A549 (cell line): ENCODE data around the gene CREB3L1. TPM values are rescaled to one million over a fixed set of nuclear protein-coding genes. Genes with fewer than 3 reads are reported as not detected.

Source experiments
- ATAC-seq, 2 experiments: fragments of 200-7000 bp in 1 of 2; fragments of >200 bp in 1 of 2; cut with Nextera tagmentation in 1 of 2; cut with Tn5 transposase in 1 of 2; 3 replicates each; pipeline versions ENCODE4 v1.8.0 to v1.9.1; 2018 to 2020; ENCODE audit warnings: mild to moderate bottlenecking in 1 of 2, moderate library complexity in 1 of 2
- CTCF ChIA-PET: fragments of 300-600 bp; sonication (Branson Sonifier 250); formaldehyde crosslinking; extraction: SDS; loops from one replicate; lab custom pipeline; 2021; ENCODE audit warnings: antibody characterized with exemption, inconsistent platforms; lab: Yijun Ruan, JAX
- POLR2A ChIA-PET: fragments of 350-600 bp; formaldehyde crosslinking; extraction: SDS; loops from one replicate; lab custom pipeline; 2021; ENCODE audit warnings: antibody characterized with exemption, inconsistent platforms; lab: Yijun Ruan, JAX
- DNase-seq, 2 experiments: peaks; one replicate each; pipeline versions ENCODE4 v3.0.0 to v3.0.0-alpha.2; 2011 to 2016; ENCODE audit warnings: low read depth in 1 of 2, low spot score in 1 of 2
- FAIRE-seq: peaks from 2 replicates; lab custom pipeline; 2011; peaks lifted over from hg19 to GRCh38; lab: Jason Lieb, UNC
- H3K27ac ChIP-seq, 2 experiments: fragments of >200 bp; sonication (Bioruptor Twin); formaldehyde crosslinking; 3 replicates each; pipeline ENCODE4 v1.5.1; 2016 to 2017
- H3K4me1 ChIP-seq: fragments of >200 bp; sonication (Bioruptor Twin); formaldehyde crosslinking; 3 replicates; pipeline ENCODE4 v1.6.1; 2016
- H3K4me2 ChIP-seq: fragments of >200 bp; sonication (Bioruptor Twin); formaldehyde crosslinking; 3 replicates; pipeline ENCODE4 v1.6.1; 2016
- H3K4me3 ChIP-seq: fragments of >200 bp; sonication (Bioruptor Twin); formaldehyde crosslinking; 3 replicates; pipeline ENCODE4 v1.5.1; 2016
- H3K9me3 ChIP-seq: fragments of >200 bp; sonication (Bioruptor Twin); formaldehyde crosslinking; 3 replicates; pipeline ENCODE4 v1.6.1; 2016
- BHLHE40 ChIP-seq: IDR thresholded peaks from 2 replicates; pipeline ENCODE4 v1.6.1; 2012; ENCODE audit warnings: low read depth, low read length, inconsistent platforms
- CBX2 ChIP-seq: fragments of 200-600 bp; sonication (generic); IDR thresholded peaks from 2 replicates; pipeline ENCODE4 v1.6.1; 2016; ENCODE audit warnings: low read depth, mild to moderate bottlenecking, borderline replicate concordance
- CHD2 ChIP-seq: fragments of 150-350 bp; IDR thresholded peaks from 2 replicates; pipeline ENCODE4 v1.6.1; 2014; ENCODE audit warnings: low read length; ENCODE audit not compliant: partially characterized antibody
- EHMT2 ChIP-seq: fragments of 200-600 bp; sonication (generic); IDR thresholded peaks from 2 replicates; pipeline ENCODE4 v1.6.1; 2016; ENCODE audit warnings: antibody characterized with exemption, low read depth, mild to moderate bottlenecking, moderate library complexity
- EP300 ChIP-seq, 2 experiments: fragments of >200 bp; sonication (Bioruptor Twin); formaldehyde crosslinking; IDR thresholded peaks; 2 replicates in 1 of 2; 3 replicates in 1 of 2; pipeline ENCODE4 v1.6.1; 2016 to 2017
- ESRRA ChIP-seq: fragments of 150-350 bp; IDR thresholded peaks from 2 replicates; pipeline ENCODE4 v1.6.1; 2014; ENCODE audit warnings: mild to moderate bottlenecking, low read length, borderline replicate concordance
- FOSL2 ChIP-seq, 2 experiments: fragments of 450-650 bp in 1 of 2; fragments of >200 bp in 1 of 2; sonication (Bioruptor Twin) in 1 of 2; formaldehyde crosslinking; IDR thresholded peaks; 2 replicates each; pipeline versions ENCODE4 v1.5.0 to v1.6.1; 2016 to 2020; ENCODE audit warnings: mild to moderate bottlenecking in 1 of 2, moderate library complexity in 1 of 2
- GATA3 ChIP-seq: IDR thresholded peaks from 2 replicates; pipeline ENCODE4 v1.6.1; 2012; ENCODE audit warnings: borderline replicate concordance
- HEYL ChIP-seq: fragments of 250-450 bp; sonication (Bioruptor Pico); IDR thresholded peaks from 2 replicates; pipeline ENCODE4 v1.8.0; 2021; ENCODE audit warnings: mild to moderate bottlenecking, moderate library complexity
- HOXA7 ChIP-seq: fragments of 250-450 bp; sonication (Bioruptor Pico); IDR thresholded peaks from 2 replicates; pipeline ENCODE4 v1.5.0; 2020; ENCODE audit warnings: mild to moderate bottlenecking, moderate library complexity
- HOXB13 ChIP-seq: fragments of 250-450 bp; sonication (Bioruptor Pico); IDR thresholded peaks from 2 replicates; pipeline ENCODE4 v1.5.0; 2020; ENCODE audit warnings: low read depth, mild to moderate bottlenecking, moderate library complexity
- MAX ChIP-seq: IDR thresholded peaks from 2 replicates; pipeline ENCODE4 v1.6.1; 2012
- MAZ ChIP-seq: fragments of 150-350 bp; IDR thresholded peaks from 2 replicates; pipeline ENCODE4 v1.6.1; 2014; ENCODE audit warnings: antibody characterized with exemption, low read depth, low read length, borderline replicate concordance
- NPAS2 ChIP-seq: fragments of 250-450 bp; sonication (Bioruptor Pico); IDR thresholded peaks from 2 replicates; pipeline ENCODE4 v1.8.0; 2022; ENCODE audit warnings: mild to moderate bottlenecking, moderate library complexity, borderline replicate concordance
- NR3C1 ChIP-seq: fragments of >200 bp; sonication (Bioruptor Twin); formaldehyde crosslinking; IDR thresholded peaks from 3 replicates; pipeline ENCODE4 v1.6.1; 2017
- PBX3 ChIP-seq: IDR thresholded peaks from 2 replicates; pipeline ENCODE4 v1.6.1; 2012
- POLR2A ChIP-seq: IDR thresholded peaks from 2 replicates; pipeline ENCODE4 v1.6.1; 2012; ENCODE audit warnings: mild to moderate bottlenecking, low read length
- RAD21 ChIP-seq, 2 experiments: fragments of >200 bp in 1 of 2; sonication (Bioruptor Twin) in 1 of 2; formaldehyde crosslinking in 1 of 2; IDR thresholded peaks in 1 of 2; conservative IDR thresholded peaks in 1 of 2; 2 replicates in 1 of 2; 3 replicates in 1 of 2; pipeline ENCODE4 v1.6.1; 2012 to 2018; ENCODE audit warnings: inconsistent platforms in 1 of 2
- RARB ChIP-seq: fragments of 250-450 bp; sonication (Bioruptor Pico); IDR thresholded peaks from 2 replicates; pipeline ENCODE4 v1.8.0; 2021; ENCODE audit warnings: mild to moderate bottlenecking, moderate library complexity
- RFX5 ChIP-seq: fragments of 450-650 bp; IDR thresholded peaks from 2 replicates; pipeline ENCODE4 v1.7.1; 2014; ENCODE audit warnings: antibody characterized with exemption, mild to moderate bottlenecking, moderate library complexity
- SREBF2 ChIP-seq: fragments of 450-650 bp; IDR thresholded peaks from 2 replicates; pipeline ENCODE4 v1.6.1; 2014; ENCODE audit warnings: mild to moderate bottlenecking, moderate library complexity
- USF2 ChIP-seq: fragments of 450-650 bp; IDR thresholded peaks from 2 replicates; pipeline ENCODE4 v1.6.1; 2014; ENCODE audit warnings: antibody characterized with exemption
- ZC3H11A ChIP-seq: fragments of 450-650 bp; IDR thresholded peaks from 2 replicates; pipeline ENCODE4 v1.6.1; 2014; ENCODE audit warnings: antibody characterized with exemption, mild to moderate bottlenecking
- ZFP36 ChIP-seq: fragments of 450-650 bp; IDR thresholded peaks from 2 replicates; pipeline ENCODE4 v1.6.1; 2014; ENCODE audit warnings: borderline replicate concordance; ENCODE audit not compliant: partially characterized antibody
- ZNF302 ChIP-seq: fragments of 250-450 bp; sonication (Bioruptor Pico); IDR thresholded peaks from 2 replicates; pipeline ENCODE4 v1.9.0; 2021; ENCODE audit warnings: inconsistent platforms, mild to moderate bottlenecking, moderate library complexity
- WGBS: methylation state at CpG from one replicate; pipeline ENCODE4 v1.1.6; 2017; ENCODE audit errors: missing lambda C conversion rate; 5-methylcytosine and 5-hydroxymethylcytosine counted together
- polyA plus RNA-seq, 4 experiments: library from polyadenylated mRNA; depleted of rRNA in 3 of 4; stranded (reverse); fragments of >200 nt; fragmentation: RNase III in 1 of 4; extraction: RNeasy Plus Mini Kit Qiagen cat#74134 plus additional on column Dnase treatment in 1 of 4; gene quantifications; 2 replicates in 3 of 4; 3 replicates in 1 of 4; pipeline ENCODE4 v1.2.3, GENCODE V29; 2011 to 2017
- TF ChIP-seq, protein P1 (sequence below): fragments of >200 bp; sonication (Bioruptor Twin); formaldehyde crosslinking; IDR thresholded peaks from 3 replicates; pipeline ENCODE4 v1.5.1; 2016
- TF ChIP-seq, protein P2 (sequence below): fragments of 150-350 bp; IDR thresholded peaks from 2 replicates; pipeline ENCODE4 v1.6.1; 2014; ENCODE audit warnings: low read depth, mild to moderate bottlenecking, low read length

The CREB3L1 gene
- polyA plus RNA-seq, 2 of the 4 experiments (the other 2 are of a cell fraction) = 0.61 to 2.3 TPM

- DNase-seq (no peak), FAIRE-seq (no peak), ATAC-seq (0 out of 6 replicates have a peak, but pooled peaks of 1 of the 2 experiments have one; percentile 11)
- POLR2A ChIA-PET = no interaction called here
- H3K4me1 ChIP-seq = peaks cover 14% of the 10 kb centered on the region
- no peak overlapping the region for H3K4me3 ChIP-seq
- H3K9me3 ChIP-seq = no peaks in the 10 kb centered on the region
- H3K4me2 ChIP-seq = no peak overlapping the region
- WGBS = 78% methylated on average over 2 of the region's 2 CpGs
- TF ChIP-seq HOXB13 (no peak), FOSL2 (IDR thresholded peaks at IDR 0.05) (no peak), FOSL2 (CRISPR knock-in tag; IDR thresholded peaks at IDR 0.05) (no peak), EHMT2 (no peak), HOXA7 (no peak), SREBF2 (no peak), PBX3 (no peak), RARB (CRISPR knock-in tag) (no peak), ZNF302 (CRISPR knock-in tag) (no peak), MAX (no peak), RFX5 (no peak), CBX2 (no peak), ZC3H11A (no peak), USF2 (no peak), BHLHE40 (no peak), GATA3 (no peak), MAZ (no peak), ZFP36 (no peak)
- TF ChIP-seq, protein P1, sequence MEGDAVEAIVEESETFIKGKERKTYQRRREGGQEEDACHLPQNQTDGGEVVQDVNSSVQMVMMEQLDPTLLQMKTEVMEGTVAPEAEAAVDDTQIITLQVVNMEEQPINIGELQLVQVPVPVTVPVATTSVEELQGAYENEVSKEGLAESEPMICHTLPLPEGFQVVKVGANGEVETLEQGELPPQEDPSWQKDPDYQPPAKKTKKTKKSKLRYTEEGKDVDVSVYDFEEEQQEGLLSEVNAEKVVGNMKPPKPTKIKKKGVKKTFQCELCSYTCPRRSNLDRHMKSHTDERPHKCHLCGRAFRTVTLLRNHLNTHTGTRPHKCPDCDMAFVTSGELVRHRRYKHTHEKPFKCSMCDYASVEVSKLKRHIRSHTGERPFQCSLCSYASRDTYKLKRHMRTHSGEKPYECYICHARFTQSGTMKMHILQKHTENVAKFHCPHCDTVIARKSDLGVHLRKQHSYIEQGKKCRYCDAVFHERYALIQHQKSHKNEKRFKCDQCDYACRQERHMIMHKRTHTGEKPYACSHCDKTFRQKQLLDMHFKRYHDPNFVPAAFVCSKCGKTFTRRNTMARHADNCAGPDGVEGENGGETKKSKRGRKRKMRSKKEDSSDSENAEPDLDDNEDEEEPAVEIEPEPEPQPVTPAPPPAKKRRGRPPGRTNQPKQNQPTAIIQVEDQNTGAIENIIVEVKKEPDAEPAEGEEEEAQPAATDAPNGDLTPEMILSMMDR = no peak
- no peak overlapping the region; a peak in 1 of 6 replicates for H3K27ac ChIP-seq
- CTCF ChIA-PET = interaction anchor here (1.1 to 25.2 kb wide), 6 partner anchors 10 to 101 kb away, joined by 3 to 325 read pairs (median 9); no protein-coding TSS in a partner anchor
These were observed 62.4 kb downstream of the CREB3L1 start for GRCh38 chr11:46339816-46340215.

- no peak for FAIRE-seq
- H3K4me3 ChIP-seq = no peak overlapping the region
- ChIA-PET POLR2A (no interaction called here), CTCF (interaction anchor here (1.1 to 25.2 kb wide), 4 partner anchors 11 to 190 kb away, joined by 3 to 325 read pairs (median 12); no protein-coding TSS in a partner anchor)
- TF ChIP-seq, protein P2, sequence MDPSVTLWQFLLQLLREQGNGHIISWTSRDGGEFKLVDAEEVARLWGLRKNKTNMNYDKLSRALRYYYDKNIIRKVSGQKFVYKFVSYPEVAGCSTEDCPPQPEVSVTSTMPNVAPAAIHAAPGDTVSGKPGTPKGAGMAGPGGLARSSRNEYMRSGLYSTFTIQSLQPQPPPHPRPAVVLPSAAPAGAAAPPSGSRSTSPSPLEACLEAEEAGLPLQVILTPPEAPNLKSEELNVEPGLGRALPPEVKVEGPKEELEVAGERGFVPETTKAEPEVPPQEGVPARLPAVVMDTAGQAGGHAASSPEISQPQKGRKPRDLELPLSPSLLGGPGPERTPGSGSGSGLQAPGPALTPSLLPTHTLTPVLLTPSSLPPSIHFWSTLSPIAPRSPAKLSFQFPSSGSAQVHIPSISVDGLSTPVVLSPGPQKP = no peak
- peaks cover 14% of the 10 kb centered on the region for H3K4me1 ChIP-seq
- no peak overlapping the region for H3K27ac ChIP-seq
- no peak for ATAC-seq
- no peaks in the 10 kb centered on the region for H3K9me3 ChIP-seq
- no peak for DNase-seq
- H3K4me2 ChIP-seq = no peak overlapping the region
- WGBS = 61% methylated on average over 3 of the region's 3 CpGs
These were observed 64.0 kb downstream of the CREB3L1 start for GRCh38 chr11:46341454-46341853.

DNA sequence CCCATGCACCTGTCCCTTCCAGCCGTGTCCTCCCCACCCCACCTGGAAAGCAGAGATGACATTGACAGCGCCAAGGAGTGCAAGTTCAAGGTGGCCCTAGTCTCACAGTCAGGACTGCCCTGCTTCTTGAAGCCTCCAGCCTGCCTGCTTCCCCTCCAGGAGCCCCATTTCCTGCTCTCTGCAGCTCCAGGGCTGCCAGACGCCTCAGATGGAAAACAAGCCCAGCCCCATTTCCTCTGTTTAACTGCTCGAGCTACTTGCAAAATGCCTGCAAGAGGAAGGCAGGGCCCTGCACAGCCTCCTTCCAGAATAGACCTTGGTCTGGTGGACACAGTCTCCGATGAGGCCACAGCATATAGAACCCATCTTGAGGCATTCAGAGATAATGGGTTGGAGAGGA lies 64.8 kb downstream of the CREB3L1 start:
- no peak for DNase-seq
- Histone ChIP-seq H3K4me3 (no peak overlapping the region), H3K4me1 (peaks cover 17% of the 10 kb centered on the region), H3K4me2 (no peak overlapping the region), H3K27ac (no peak overlapping the region), H3K9me3 (no peaks in the 10 kb centered on the region)
- FAIRE-seq = no peak
- ChIA-PET POLR2A (no interaction called here), CTCF (interaction anchor here (0.8 to 25.2 kb wide), 7 partner anchors 11 to 189 kb away, joined by 3 to 325 read pairs (median 4); no protein-coding TSS in a partner anchor)
- TF ChIP-seq POLR2A (no peak), ESRRA (no peak), BHLHE40 (no peak), EP300 (IDR thresholded peaks at IDR 0.05) (no peak), HEYL (CRISPR knock-in tag) (no peak), NPAS2 (CRISPR knock-in tag) (no peak), NR3C1 (no peak), RAD21 (conservative IDR thresholded peaks at IDR 0.05 in 1 of 2, IDR thresholded peaks at IDR 0.05 in 1 of 2) (no peak), CHD2 (no peak)
- TF ChIP-seq, protein P2 = no peak
- ATAC-seq = no peak
- 65% methylated on average over 5 of the region's 5 CpGs for WGBS
